ENCODE measurements around the gene PRKG1. TPM values are rescaled to one million over a fixed set of nuclear protein-coding genes. Genes with fewer than 3 reads are reported as not detected.

Gene PRKG1
- total and polyA plus RNA-seq, 12 donors = 3.8 to 48.1 (median 29.9) TPM

DNA sequence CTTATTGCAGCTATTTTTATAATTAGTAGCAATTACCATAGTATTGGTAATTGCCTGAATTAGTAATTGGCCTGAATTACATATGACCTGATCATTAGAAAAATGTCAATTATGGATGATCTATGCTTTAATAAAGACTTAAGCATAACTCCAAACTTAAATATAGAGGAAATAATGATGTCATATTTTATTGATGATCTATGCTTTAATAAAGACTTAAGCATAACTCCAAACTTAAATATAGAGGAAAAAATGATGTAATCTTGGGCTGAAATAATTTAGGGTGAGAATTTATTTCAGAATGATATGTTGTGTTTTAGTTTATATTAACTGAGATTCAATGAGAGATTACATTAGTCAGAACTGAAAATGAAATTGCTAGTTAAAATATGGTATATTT is 973.8 kb downstream of the PRKG1 start:
- DNase-seq (no peak), ATAC-seq (no peak)
- Histone ChIP-seq H3K27me3 (no peaks in the 10 kb centered on the region), H3K4me3 (no peak overlapping the region), H3K9me3 (no peaks in the 10 kb centered on the region), H3K4me1 (peaks cover 0 to 10% (median 0%) of the 10 kb centered on the region in 9 donors), H3K27ac (no peak overlapping the region), H3K36me3 (no peaks in the 10 kb centered on the region)
- intact Hi-C loops (cut with DNase I) = no loop called here
- TF ChIP-seq, protein P1, sequence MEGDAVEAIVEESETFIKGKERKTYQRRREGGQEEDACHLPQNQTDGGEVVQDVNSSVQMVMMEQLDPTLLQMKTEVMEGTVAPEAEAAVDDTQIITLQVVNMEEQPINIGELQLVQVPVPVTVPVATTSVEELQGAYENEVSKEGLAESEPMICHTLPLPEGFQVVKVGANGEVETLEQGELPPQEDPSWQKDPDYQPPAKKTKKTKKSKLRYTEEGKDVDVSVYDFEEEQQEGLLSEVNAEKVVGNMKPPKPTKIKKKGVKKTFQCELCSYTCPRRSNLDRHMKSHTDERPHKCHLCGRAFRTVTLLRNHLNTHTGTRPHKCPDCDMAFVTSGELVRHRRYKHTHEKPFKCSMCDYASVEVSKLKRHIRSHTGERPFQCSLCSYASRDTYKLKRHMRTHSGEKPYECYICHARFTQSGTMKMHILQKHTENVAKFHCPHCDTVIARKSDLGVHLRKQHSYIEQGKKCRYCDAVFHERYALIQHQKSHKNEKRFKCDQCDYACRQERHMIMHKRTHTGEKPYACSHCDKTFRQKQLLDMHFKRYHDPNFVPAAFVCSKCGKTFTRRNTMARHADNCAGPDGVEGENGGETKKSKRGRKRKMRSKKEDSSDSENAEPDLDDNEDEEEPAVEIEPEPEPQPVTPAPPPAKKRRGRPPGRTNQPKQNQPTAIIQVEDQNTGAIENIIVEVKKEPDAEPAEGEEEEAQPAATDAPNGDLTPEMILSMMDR (IDR thresholded peaks at IDR 0.05) = no peak

DNA sequence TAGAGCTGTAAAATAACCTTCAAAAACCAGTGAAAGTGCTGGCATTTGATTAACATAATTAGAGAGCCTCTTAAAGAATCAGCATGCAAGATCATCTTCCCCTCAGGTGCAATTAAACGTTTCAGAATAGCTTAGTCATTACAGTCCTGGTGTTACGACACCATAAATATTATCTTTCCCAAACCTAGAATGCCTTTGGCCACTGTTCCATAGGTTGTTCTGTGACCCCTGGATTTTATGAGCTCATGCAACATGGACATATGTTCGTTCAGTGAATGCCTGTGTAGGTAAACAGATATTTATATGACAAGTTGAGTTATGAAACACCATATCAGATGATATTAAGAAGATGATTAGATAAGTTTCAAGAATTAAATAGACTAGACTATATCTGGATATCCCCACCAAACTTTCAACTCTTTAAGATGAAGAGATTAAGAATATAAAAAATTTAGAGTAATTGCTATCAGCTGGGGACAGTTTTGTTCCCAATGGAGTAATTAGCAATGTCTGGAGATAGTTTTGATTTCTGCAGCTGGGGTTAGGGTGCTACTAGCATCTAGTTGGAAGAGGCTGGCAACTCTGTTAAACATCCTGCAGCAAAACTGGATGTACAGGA is 976.3 kb downstream of the PRKG1 start:
- H3K27ac ChIP-seq = no peak overlapping the region
- ATAC-seq = no peak
- intact Hi-C loops (cut with DNase I) = no loop called here
- H3K27me3 ChIP-seq = no peaks in the 10 kb centered on the region
- H3K4me3 ChIP-seq = no peak overlapping the region
- H3K4me1 ChIP-seq = peaks cover 0 to 10% (median 0%) of the 10 kb centered on the region in 9 donors
- DNase-seq = no peak
- 79% methylated on average over 3 of the region's 3 CpGs for WGBS, 2 donors
- peaks cover 0 to 4% (median 0%) of the 10 kb centered on the region in 9 donors for H3K36me3 ChIP-seq
- TF ChIP-seq, protein P1 (IDR thresholded peaks at IDR 0.05) = no peak
- H3K9me3 ChIP-seq = no peaks in the 10 kb centered on the region

DNA sequence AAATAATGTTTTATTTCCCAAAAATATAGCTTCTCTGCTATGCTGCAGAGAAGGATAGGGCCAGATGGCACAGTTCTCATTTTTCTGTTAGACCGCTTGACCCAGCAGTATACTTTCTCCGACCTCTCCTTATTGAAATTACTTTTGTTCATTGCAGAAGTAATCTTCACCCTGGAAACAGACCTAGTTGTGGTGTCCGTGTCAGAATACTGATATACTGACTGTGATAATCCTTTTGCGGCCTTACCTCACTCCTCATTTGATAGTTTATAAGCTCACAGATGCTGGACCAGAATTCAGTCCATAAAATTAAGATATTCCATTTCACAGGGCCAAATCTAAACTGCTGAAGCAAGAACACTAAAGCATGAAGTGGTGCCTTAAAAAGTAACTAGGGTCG is 979.2 kb downstream of the PRKG1 start:
- H3K9me3 ChIP-seq = no peaks in the 10 kb centered on the region
- ATAC-seq (no peak), DNase-seq (no peak)
- H3K4me1 ChIP-seq = peaks cover 0 to 8% (median 0%) of the 10 kb centered on the region in 9 donors
- WGBS, 2 donors = 82 to 83% methylated on average over 5 of the region's 5 CpGs
- intact Hi-C loops (cut with DNase I) = no loop called here
- no peak overlapping the region for H3K27ac ChIP-seq
- no peaks in the 10 kb centered on the region for H3K27me3 ChIP-seq
- no peak overlapping the region for H3K4me3 ChIP-seq
- H3K36me3 ChIP-seq = peaks cover 0 to 4% (median 0%) of the 10 kb centered on the region in 9 donors
- TF ChIP-seq, protein P1 (IDR thresholded peaks at IDR 0.05) = no peak

DNA sequence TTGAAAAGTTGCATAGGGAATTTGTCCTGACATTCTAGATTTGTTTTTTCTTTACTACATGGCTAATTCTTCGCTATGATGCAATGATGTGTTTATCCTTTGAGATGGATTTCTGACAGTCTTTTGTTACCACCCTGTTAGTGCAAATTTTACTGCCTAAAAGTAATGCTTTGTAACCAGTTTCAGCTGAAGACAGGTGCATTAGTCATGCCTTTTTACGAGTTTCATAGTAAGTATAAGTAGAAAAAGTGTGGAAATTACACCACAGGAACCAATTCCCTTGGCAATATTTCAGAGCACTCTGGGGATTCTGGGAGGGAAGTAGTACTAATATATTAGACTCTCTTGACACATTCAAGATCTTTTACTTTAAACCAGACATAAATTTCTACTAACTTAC is 982.0 kb downstream of the PRKG1 start:
- TF ChIP-seq, protein P1 (IDR thresholded peaks at IDR 0.05) = no peak
- H3K9me3 ChIP-seq = no peaks in the 10 kb centered on the region

More for the DNA sequence above, 982.0 kb downstream of the PRKG1 start:
- DNase-seq (no peak), ATAC-seq (no peak)
- H3K4me3 ChIP-seq = no peak overlapping the region
- H3K27me3 ChIP-seq = no peaks in the 10 kb centered on the region
- intact Hi-C loops (cut with DNase I) = no loop called here
- H3K4me1 ChIP-seq = no peaks in the 10 kb centered on the region
- 79 to 83% methylated on average over 2 of the region's 2 CpGs for WGBS, 2 donors
- no peak overlapping the region for H3K27ac ChIP-seq
- H3K36me3 ChIP-seq = peaks cover 0 to 4% (median 0%) of the 10 kb centered on the region in 9 donors
